Endodermal cell (in vitro differentiated cells): ENCODE measurements around the gene MOB3B. TPM values are rescaled to one million over a fixed set of nuclear protein-coding genes. Genes with fewer than 3 reads are reported as not detected.

Source experiments
- DNase-seq: peaks from one replicate; pipeline ENCODE4 v3.0.0-alpha.2; 2017
- H3K27ac ChIP-seq: 2 replicates; pipeline ENCODE4 v1.5.1; 2013; ENCODE audit warnings: mild to moderate bottlenecking, low read depth, low read length, moderate library complexity
- H3K27me3 ChIP-seq: 2 replicates; pipeline ENCODE4 v1.6.1; 2013; ENCODE audit warnings: mild to moderate bottlenecking, low read length, moderate library complexity; ENCODE audit not compliant: insufficient read depth, control insufficient read depth, poor library complexity, severe bottlenecking
- H3K36me3 ChIP-seq: 2 replicates; pipeline ENCODE4 v1.7.0; 2013; ENCODE audit warnings: mild to moderate bottlenecking, low read length, moderate library complexity; ENCODE audit not compliant: control insufficient read depth, insufficient read depth
- H3K4me1 ChIP-seq: one replicate; pipeline ENCODE4 v1.7.0; 2013; ENCODE audit warnings: low read length; ENCODE audit not compliant: control insufficient read depth, insufficient read depth
- H3K4me3 ChIP-seq: 2 replicates; pipeline ENCODE4 v1.5.1; 2013; ENCODE audit warnings: mild to moderate bottlenecking, low read length, moderate library complexity
- H3K9ac ChIP-seq: 2 replicates; pipeline ENCODE4 v1.6.1; 2013; ENCODE audit warnings: mild to moderate bottlenecking, low read length, moderate library complexity; ENCODE audit not compliant: poor library complexity, severe bottlenecking; ENCODE audit errors: extremely low read depth
- H3K9me3 ChIP-seq: 2 replicates; pipeline ENCODE4 v1.6.1; 2013; ENCODE audit warnings: mild to moderate bottlenecking, low read length, moderate library complexity; ENCODE audit not compliant: control insufficient read depth
- H3K27ac Mint-ChIP-seq: 2 replicates; pipeline ENCODE4 v1.8.0; 2020; ENCODE audit warnings: mixed read lengths
- H3K27me3 Mint-ChIP-seq: 2 replicates; pipeline ENCODE4 v1.8.0; 2021; ENCODE audit warnings: mild to moderate bottlenecking, mixed read lengths; ENCODE audit not compliant: insufficient read depth
- H3K36me3 Mint-ChIP-seq: 2 replicates; pipeline ENCODE4 v1.8.0; 2020; ENCODE audit warnings: low read depth, mixed read lengths
- H3K4me1 Mint-ChIP-seq: 2 replicates; pipeline ENCODE4 v1.8.0; 2020; ENCODE audit warnings: mixed read lengths
- H3K4me3 Mint-ChIP-seq: 2 replicates; pipeline ENCODE4 v1.8.0; 2020; ENCODE audit warnings: mild to moderate bottlenecking, moderate library complexity, mixed read lengths
- H3K9me3 Mint-ChIP-seq: 2 replicates; pipeline ENCODE4 v1.8.0; 2020; ENCODE audit warnings: mild to moderate bottlenecking, mixed read lengths
- WGBS, 2 experiments: methylation state at CpG; one replicate each; pipeline versions ENCODE4 v1.1.5 to v1.1.7; 2013; ENCODE audit warnings: missing lambda C conversion rate in 2 of 2, mixed read lengths in 1 of 2; ENCODE audit not compliant: insufficient coverage in 1 of 2, insufficient read length in 1 of 2; 5-methylcytosine and 5-hydroxymethylcytosine counted together
- total RNA-seq, 2 donors: library from RNA; stranded (reverse); fragmentation: NEBNext Ultra II Directional in 1 of 2; extraction: Animal tissue kit (Norgen Biotek cat#: 25700) in 1 of 2; gene quantifications; 2 replicates in 1 of 2; 3 replicates in 1 of 2; pipeline ENCODE4 v1.2.1, GENCODE V29; 2021
- TF ChIP-seq, protein P1 (sequence below): fragments of 200-600 bp; sonication (generic); conservative IDR thresholded peaks from 2 replicates; pipeline ENCODE4 v1.5.0; 2021; ENCODE audit warnings: antibody characterized with exemption, mild to moderate bottlenecking

The MOB3B gene
- total RNA-seq, 2 donors from 2014 or later = 5.6 to 6.2 TPM

DNA sequence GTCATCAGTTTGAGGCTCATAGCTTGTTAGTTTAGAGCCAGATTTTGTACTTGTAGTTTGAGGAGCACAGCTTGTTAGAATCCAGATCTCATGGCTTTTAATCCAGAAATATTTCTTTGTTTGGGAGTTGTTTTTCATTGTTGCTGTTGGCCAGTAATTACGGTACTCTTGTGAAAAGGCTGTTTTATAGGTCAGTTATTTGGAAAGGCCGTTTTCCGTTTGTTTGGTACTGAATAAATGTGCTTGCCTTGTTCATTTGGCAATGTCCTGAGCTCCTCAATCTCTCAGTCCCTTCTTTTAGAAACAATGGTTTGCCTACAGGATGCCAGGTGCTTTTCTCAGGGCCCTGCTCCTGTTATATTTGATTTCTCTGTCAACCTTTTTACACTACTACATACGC lies 4.5 kb upstream of the MOB3B start:
- DNase-seq = no peak
- H3K4me3 ChIP-seq = no peak overlapping the region
- no peaks in the 10 kb centered on the region for H3K4me1 ChIP-seq
- no peaks in the 10 kb centered on the region for H3K9me3 ChIP-seq
- TF ChIP-seq, protein P1, sequence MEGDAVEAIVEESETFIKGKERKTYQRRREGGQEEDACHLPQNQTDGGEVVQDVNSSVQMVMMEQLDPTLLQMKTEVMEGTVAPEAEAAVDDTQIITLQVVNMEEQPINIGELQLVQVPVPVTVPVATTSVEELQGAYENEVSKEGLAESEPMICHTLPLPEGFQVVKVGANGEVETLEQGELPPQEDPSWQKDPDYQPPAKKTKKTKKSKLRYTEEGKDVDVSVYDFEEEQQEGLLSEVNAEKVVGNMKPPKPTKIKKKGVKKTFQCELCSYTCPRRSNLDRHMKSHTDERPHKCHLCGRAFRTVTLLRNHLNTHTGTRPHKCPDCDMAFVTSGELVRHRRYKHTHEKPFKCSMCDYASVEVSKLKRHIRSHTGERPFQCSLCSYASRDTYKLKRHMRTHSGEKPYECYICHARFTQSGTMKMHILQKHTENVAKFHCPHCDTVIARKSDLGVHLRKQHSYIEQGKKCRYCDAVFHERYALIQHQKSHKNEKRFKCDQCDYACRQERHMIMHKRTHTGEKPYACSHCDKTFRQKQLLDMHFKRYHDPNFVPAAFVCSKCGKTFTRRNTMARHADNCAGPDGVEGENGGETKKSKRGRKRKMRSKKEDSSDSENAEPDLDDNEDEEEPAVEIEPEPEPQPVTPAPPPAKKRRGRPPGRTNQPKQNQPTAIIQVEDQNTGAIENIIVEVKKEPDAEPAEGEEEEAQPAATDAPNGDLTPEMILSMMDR = no peak
- no peak overlapping the region for H3K4me3 Mint-ChIP-seq
- peaks cover 5% of the 10 kb centered on the region for H3K27me3 Mint-ChIP-seq
- H3K27ac Mint-ChIP-seq = no peak overlapping the region
- H3K27me3 ChIP-seq = peaks cover 5% of the 10 kb centered on the region
- H3K36me3 Mint-ChIP-seq = no peaks in the 10 kb centered on the region
- WGBS, 2 experiments = 90 to 100% methylated on average over 3 to 4 of the region's 4 CpGs
- peaks cover 2% of the 10 kb centered on the region for H3K4me1 Mint-ChIP-seq
- no peaks in the 10 kb centered on the region for H3K36me3 ChIP-seq
- no peaks in the 10 kb centered on the region for H3K9me3 Mint-ChIP-seq
- no peak overlapping the region for H3K9ac ChIP-seq
- no peak overlapping the region for H3K27ac ChIP-seq

DNA sequence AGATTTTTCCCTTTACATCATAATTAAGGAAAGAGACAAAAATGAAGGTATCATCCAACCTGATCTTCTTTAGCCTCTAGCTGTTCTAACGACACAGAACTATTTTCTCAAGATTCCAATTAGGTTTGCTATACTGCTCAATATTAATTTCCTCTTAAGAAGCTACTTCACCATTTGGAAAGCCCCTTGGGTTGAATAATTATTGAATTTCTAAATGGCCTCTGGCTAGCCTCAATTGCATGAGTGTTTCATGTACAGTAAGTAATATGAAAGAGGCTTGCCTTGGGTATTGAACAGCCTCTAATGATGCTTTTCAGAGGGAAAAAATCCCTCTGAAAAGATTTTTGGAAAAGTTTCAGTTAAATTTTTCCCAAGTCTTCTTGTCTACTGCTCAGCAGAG lies 3.7 kb upstream of the MOB3B start:
- no peak overlapping the region for H3K4me3 ChIP-seq

DNA sequence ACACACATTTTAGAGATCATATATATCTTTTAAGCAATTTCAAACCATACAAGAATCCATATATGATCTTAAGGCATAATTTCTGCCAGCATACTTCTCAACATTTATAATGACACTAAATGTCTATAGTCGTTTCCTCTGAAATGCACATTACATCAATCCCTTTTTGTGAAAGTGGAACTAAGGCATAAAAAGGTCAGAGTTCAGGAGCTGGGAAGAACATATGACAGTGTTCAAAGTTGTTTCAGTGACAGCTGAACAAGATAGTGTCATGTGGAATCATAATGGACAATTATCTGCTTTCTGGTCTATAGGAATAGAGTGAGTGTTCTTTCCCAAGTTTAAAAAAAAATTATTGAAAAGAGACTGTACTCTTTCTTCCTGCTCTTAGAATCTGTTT lies 2.4 kb upstream of the MOB3B start:
- Histone ChIP-seq H3K4me3 (no peak overlapping the region), H3K27me3 (peaks cover 16% of the 10 kb centered on the region), H3K27ac (no peak overlapping the region), H3K36me3 (no peaks in the 10 kb centered on the region), H3K9ac (no peak overlapping the region), H3K9me3 (no peaks in the 10 kb centered on the region), H3K4me1 (peaks cover 4% of the 10 kb centered on the region)
- Mint-ChIP-seq H3K4me1 (peaks cover 6% of the 10 kb centered on the region), H3K4me3 (no peak overlapping the region), H3K27ac (no peak overlapping the region), H3K36me3 (no peaks in the 10 kb centered on the region), H3K27me3 (peaks cover 18% of the 10 kb centered on the region), H3K9me3 (no peaks in the 10 kb centered on the region)
- 95% methylated on average over 1 of the region's 1 CpG; no CpG with 5 or more reads in 1 of the 2 experiments for WGBS, 2 experiments
- TF ChIP-seq, protein P1 = no peak
- no peak for DNase-seq

More for the DNA sequence above, 3.7 kb upstream of the MOB3B start:
- H3K27me3 ChIP-seq = peaks cover 5% of the 10 kb centered on the region
- Mint-ChIP-seq H3K27me3 (peaks cover 5% of the 10 kb centered on the region), H3K4me1 (peaks cover 2% of the 10 kb centered on the region), H3K4me3 (no peak overlapping the region), H3K27ac (no peak overlapping the region), H3K9me3 (no peaks in the 10 kb centered on the region), H3K36me3 (no peaks in the 10 kb centered on the region)
- TF ChIP-seq, protein P1 = no peak
- no peak overlapping the region for H3K9ac ChIP-seq
- no peaks in the 10 kb centered on the region for H3K9me3 ChIP-seq
- H3K36me3 ChIP-seq = no peaks in the 10 kb centered on the region
- no peak overlapping the region for H3K27ac ChIP-seq
- 86 to 90% methylated on average over 1 of the region's 1 CpG for WGBS, 2 experiments
- no peaks in the 10 kb centered on the region for H3K4me1 ChIP-seq
- DNase-seq = no peak
